Duodenal mucosa (tissue), 2 donors: ENCODE results near the gene SURF1.
"Not testable (repeated sequence)": the region's sequence is repeated elsewhere in the genome, so short reads cannot be mapped to it uniquely, and the experiment has no call there.

ENCODE experiments used
- H3K27ac ChIP-seq: one replicate; pipeline ENCODE4 v1.7.0; 2013; ENCODE audit warnings: low read depth, low read length
- H3K27me3 ChIP-seq, 2 donors: one replicate each; pipeline ENCODE4 v1.7.0; 2013; ENCODE audit warnings: low read length in 2 of 2, control low read depth in 1 of 2; ENCODE audit not compliant: insufficient read depth in 2 of 2, control insufficient read depth in 1 of 2
- H3K36me3 ChIP-seq, 2 donors: one replicate each; pipeline ENCODE4 v1.7.0; 2013; ENCODE audit warnings: low read length in 2 of 2, control low read depth in 1 of 2; ENCODE audit not compliant: insufficient read depth in 2 of 2, control insufficient read depth in 1 of 2
- H3K4me1 ChIP-seq, 2 donors: one replicate each; pipeline ENCODE4 v1.7.0; 2013; ENCODE audit warnings: low read length in 2 of 2, control low read depth in 1 of 2; ENCODE audit not compliant: insufficient read depth in 2 of 2, control insufficient read depth in 1 of 2
- H3K4me3 ChIP-seq, 2 donors: one replicate each; pipeline ENCODE4 v1.7.0; 2013; ENCODE audit warnings: low read length in 2 of 2, low read depth in 1 of 2
- H3K9ac ChIP-seq, 2 donors: one replicate each; pipeline ENCODE4 v1.7.0; 2013; ENCODE audit warnings: low read length in 2 of 2, low read depth in 1 of 2
- H3K9me3 ChIP-seq, 2 donors: one replicate each; pipeline ENCODE4 v1.7.0; 2013; ENCODE audit warnings: low read length in 2 of 2, control low read depth in 1 of 2; ENCODE audit not compliant: control insufficient read depth in 1 of 2

Gene SURF1

DNA sequence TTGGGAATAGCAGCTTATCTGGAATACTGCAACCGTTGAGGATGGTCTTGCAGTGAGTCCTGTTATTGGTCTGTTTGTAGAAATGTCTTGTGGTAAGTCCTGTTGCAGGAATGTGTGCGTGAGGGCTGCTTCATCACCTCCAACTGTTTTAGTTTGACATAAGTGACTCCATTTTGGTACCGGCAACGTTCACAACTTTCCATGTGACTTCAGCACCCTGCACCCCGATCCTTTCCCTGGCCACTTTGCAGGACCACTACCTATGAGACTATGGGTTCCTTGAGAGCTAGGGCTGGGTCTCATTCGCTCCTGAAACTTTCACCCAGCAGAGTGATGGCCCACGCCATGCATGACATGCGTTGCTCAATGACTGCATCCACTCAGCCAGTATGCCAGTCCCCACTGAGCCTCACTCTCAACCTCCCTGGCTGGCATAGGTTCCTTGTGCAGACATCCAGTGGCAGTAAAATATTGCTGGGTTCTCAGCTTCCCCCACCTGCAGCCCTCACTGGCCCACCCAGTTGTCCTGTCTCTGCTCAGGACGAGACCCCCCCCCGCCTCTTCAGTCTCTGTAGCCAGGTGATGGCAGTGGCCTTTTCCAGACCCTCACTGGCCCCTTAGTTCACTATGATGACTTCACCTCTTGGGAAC is 28.3 kb downstream of the SURF1 start:
- peaks cover 20 to 28% of the 10 kb centered on the region in 2 donors for H3K36me3 ChIP-seq
- H3K4me1 ChIP-seq = peaks cover under 1 to 2% of the 10 kb centered on the region in 2 donors
- H3K4me3 ChIP-seq = no peak overlapping the region
- no peak overlapping the region for H3K27ac ChIP-seq
- H3K9me3 ChIP-seq = no peaks in the 10 kb centered on the region
- H3K27me3 ChIP-seq = no peaks in the 10 kb centered on the region
- no peak overlapping the region for H3K9ac ChIP-seq

DNA sequence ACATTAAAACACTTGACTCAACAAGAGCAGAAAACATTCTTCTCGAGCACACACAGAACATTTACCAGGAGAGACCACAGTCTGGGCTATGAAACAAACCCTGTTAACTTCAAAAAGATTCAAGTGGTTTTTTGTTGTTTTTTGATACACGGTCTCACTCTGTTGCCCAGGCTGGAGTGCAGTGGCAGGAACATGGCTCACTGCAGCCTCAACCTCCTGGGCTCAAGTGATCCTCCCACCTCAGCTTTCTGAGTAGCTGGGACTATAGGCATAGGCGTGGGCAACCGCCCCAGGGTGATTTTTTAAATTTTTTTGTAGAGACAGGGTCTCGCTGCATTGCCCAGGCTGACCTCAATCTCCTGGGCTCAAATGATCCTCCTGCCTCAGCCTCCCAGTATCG is 29.3 kb downstream of the SURF1 start:
- H3K9me3 ChIP-seq, H3K4me1 ChIP-seq, H3K27ac ChIP-seq, H3K27me3 ChIP-seq, H3K4me3 ChIP-seq, H3K9ac ChIP-seq: not testable (repeated sequence)
- peaks cover 12 to 18% of the 10 kb centered on the region in 2 donors for H3K36me3 ChIP-seq

DNA sequence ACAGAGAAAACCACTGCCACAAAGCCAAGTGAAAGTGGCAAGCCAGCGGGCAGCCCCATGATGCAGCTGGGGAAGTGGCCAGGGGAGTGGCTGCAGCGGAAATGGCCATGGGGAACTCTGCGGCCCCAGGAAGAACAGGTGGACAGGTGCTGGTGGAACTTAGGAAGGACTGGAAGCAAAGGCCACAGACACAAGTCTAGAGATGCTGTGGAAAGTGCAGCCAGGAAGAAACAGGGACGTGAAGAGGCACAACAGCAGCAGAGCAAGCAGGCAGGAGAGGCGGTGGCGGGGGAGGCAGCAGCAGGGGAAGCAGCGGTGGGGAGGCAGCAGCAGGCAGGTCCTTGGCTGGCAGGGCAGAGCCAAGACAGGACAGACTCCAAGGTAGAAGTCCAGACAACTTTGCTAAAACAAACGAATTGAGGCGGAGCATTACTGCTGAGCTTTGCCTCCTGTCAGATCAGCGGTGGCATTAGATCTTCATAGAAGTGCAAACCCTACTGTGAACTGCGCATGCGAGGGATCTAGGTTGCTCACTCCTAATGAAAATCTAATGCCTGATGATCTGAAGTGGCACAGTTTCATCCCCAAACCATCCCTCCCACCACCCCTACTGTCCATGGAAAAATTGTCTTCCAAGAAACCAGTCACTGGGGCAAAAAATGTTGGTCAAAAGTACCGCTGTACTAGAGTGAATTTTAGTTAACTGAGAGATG is 32.1 kb downstream of the SURF1 start:
- Histone ChIP-seq H3K27ac (no peak overlapping the region), H3K27me3 (no peaks in the 10 kb centered on the region), H3K9ac (no peak overlapping the region)

GRCh38 chr9:133323211-133323610 is 33.1 kb downstream of the SURF1 start:
- Histone ChIP-seq H3K4me1 (no peaks in the 10 kb centered on the region), H3K4me3 (no peak overlapping the region), H3K27ac (no peak overlapping the region), H3K36me3 (no peaks in the 10 kb centered on the region), H3K9me3 (no peaks in the 10 kb centered on the region), H3K9ac (no peak overlapping the region), H3K27me3 (no peaks in the 10 kb centered on the region)

More for the DNA sequence above, 32.1 kb downstream of the SURF1 start:
- Histone ChIP-seq H3K36me3 (no peaks in the 10 kb centered on the region), H3K4me1 (no peaks in the 10 kb centered on the region), H3K9me3 (no peaks in the 10 kb centered on the region), H3K4me3 (no peak overlapping the region)

DNA sequence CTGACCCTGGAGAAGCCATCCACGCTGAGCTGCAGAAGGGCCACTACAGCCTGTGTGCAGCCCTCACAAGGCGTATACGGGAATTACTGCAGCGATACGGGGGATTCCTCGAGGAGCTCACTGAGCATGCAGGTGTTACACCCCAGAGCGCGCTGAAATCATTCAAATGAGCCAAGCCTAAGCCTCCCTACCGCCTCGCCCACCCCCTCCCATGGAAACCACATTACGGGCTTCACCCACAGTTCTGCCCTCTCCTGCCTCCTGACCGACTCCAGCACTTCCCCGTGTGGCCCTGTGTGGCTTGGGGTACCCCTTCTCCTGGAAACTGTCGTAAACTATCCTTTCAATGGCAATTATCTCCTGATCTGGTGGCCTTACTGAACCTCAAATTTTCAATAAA is 33.6 kb downstream of the SURF1 start:
- H3K36me3 ChIP-seq = no peaks in the 10 kb centered on the region

DNA sequence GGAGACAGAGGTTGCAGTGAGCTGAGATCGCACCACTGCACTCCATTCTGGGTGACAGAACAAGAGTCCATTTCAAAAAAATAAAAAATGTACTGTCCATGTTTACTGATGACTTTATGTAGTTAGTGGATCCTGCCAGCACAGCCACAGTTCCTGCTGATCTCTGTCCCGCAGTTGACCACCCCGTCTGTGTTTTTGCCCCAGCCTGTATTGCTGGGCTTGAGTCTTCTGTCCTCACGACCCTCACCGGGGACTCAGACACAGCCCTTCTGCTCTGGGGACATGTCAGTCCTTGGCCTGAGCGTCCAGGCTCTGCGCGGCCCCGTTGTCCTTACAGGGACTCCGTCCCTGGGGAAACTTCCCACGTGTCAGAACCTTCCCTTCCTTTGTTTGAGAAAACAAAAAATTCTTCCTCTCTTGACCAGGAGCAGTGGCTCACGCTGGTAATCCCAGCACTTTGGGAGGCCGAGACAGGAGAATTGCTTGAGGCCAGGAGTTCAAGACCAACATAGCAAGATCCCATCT is 34.8 kb downstream of the SURF1 start:
- no peaks in the 10 kb centered on the region for H3K36me3 ChIP-seq
- no peaks in the 10 kb centered on the region for H3K9me3 ChIP-seq
- H3K27ac ChIP-seq = no peak overlapping the region
- no peaks in the 10 kb centered on the region for H3K4me1 ChIP-seq
- H3K4me3 ChIP-seq = no peak overlapping the region
- no peak overlapping the region for H3K9ac ChIP-seq
- no peaks in the 10 kb centered on the region for H3K27me3 ChIP-seq

More for the DNA sequence above, 33.6 kb downstream of the SURF1 start:
- Histone ChIP-seq H3K4me1 (no peaks in the 10 kb centered on the region), H3K9me3 (no peaks in the 10 kb centered on the region), H3K27ac (no peak overlapping the region), H3K9ac (no peak overlapping the region), H3K27me3 (no peaks in the 10 kb centered on the region), H3K4me3 (no peak overlapping the region)

DNA sequence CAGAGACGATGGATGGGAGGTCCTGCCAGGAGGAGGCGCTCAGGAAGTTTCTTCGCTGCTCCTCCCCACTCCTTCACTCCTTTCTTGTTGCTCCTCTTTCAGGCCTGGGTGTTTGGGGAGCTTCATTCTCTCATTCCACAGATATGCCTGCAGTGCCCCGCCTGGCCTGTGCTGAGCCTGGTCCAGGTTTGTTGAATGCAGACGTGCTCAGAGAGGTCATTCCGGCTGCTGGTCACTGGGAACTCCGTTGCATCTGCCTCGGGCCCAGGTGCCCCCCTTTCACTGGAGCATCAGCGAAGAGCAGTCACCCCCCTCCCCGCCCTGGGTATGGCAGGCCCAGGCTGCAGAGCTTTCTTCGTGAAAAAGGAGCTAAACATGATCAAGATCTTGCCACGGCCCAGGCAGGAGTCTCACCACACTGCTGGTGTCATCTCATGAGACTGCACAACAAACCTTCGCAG is 35.8 kb downstream of the SURF1 start:
- H3K9me3 ChIP-seq = no peaks in the 10 kb centered on the region
- no peaks in the 10 kb centered on the region for H3K4me1 ChIP-seq
- no peak overlapping the region for H3K9ac ChIP-seq
- H3K36me3 ChIP-seq = no peaks in the 10 kb centered on the region
- no peak overlapping the region for H3K27ac ChIP-seq
- H3K27me3 ChIP-seq = no peaks in the 10 kb centered on the region
- H3K4me3 ChIP-seq = no peak overlapping the region

DNA sequence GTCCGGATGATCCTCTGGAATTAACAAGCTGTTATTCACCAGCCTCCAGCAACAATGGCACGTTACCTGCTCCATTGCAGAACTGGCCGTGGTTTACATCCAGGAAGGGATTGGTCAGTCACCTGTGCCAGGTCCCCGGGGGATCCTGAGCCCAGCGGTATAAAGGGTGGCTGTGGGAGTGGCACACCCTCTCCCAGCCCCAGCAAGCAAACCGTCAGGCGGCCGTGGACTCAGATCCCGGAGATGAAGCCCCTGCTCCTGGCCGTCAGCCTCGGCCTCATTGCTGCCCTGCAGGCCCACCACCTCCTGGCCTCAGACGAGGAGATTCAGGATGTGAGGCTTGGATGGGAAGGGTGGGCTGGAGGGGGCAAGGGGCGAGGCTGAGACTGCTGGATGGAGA is 38.7 kb downstream of the SURF1 start:
- H3K36me3 ChIP-seq, H3K4me3 ChIP-seq, H3K9ac ChIP-seq, H3K9me3 ChIP-seq, H3K27me3 ChIP-seq, H3K27ac ChIP-seq, H3K4me1 ChIP-seq: not testable (repeated sequence)

DNA sequence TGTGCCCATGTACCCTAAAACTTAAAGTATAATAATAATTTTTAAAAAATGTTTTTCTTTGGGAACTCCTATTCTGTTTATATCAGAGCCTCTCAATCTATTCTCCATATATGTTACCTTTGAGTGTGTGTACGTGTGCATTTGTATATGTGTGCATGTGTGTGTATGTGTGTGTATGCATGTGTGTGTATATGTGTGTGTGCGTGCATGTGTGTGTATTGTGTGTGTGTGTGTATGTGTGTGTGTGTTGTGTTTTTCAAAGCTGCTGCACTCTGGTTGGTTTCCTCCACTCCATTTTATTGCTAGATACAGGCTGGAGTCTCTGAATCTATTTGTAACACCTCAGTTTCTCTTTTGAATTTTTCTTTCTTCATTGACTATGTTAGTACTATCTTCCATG is 40.3 kb downstream of the SURF1 start:
- H3K36me3 ChIP-seq = no peaks in the 10 kb centered on the region

GRCh38 chr9:133309608-133310007 is 46.7 kb downstream of the SURF1 start:
- H3K4me3 ChIP-seq = no peak overlapping the region
- no peak overlapping the region for H3K9ac ChIP-seq
- no peaks in the 10 kb centered on the region for H3K9me3 ChIP-seq
- no peaks in the 10 kb centered on the region for H3K36me3 ChIP-seq
- no peaks in the 10 kb centered on the region for H3K27me3 ChIP-seq
- no peak overlapping the region for H3K27ac ChIP-seq
- no peaks in the 10 kb centered on the region for H3K4me1 ChIP-seq

More for the DNA sequence above, 40.3 kb downstream of the SURF1 start:
- H3K4me1 ChIP-seq = no peaks in the 10 kb centered on the region
- no peaks in the 10 kb centered on the region for H3K9me3 ChIP-seq
- no peaks in the 10 kb centered on the region for H3K27me3 ChIP-seq
- no peak overlapping the region for H3K9ac ChIP-seq
- no peak overlapping the region for H3K27ac ChIP-seq
- no peak overlapping the region for H3K4me3 ChIP-seq
